Hematopoietic multipotent progenitor cell treated with erythropoietin and hydrocortisone succinate and interleukin-3 and kit ligand, for 17 days (in vitro differentiated cells): ENCODE measurements around the gene ADI1.
"Not testable (repeated sequence)": the region's sequence is repeated elsewhere in the genome, so short reads cannot be mapped to it uniquely, and the experiment has no call there.

Experiments
- DNase-seq: peaks from one replicate; pipeline ENCODE4 v3.0.0-alpha.2; 2015; ENCODE audit warnings: low spot score

The ADI1 gene

GRCh38 chr2:3493615-3494007 lies 25.7 kb downstream of the ADI1 start:
- DNase-seq = no peak

- DNase-seq = no peak
Observed at GRCh38 chr2:3492951-3493614, 26.2 kb downstream of the ADI1 start.

DNA sequence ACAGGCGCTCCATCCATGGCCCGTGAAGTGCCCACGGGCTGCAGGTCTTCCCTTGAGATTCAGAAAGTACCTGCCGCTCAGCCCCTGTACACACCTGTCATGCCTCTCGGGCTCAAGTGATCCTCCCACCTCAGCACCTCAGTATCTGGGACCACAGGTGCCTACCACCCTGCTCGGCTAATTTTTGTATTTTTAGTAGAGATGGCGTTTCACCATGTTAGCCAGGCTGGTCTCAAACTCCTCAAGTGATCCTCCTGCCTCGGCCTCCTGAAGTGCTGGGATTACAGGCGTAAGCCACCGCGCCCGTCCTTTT lies 26.9 kb downstream of the ADI1 start:
- not testable (repeated sequence) for DNase-seq

DNA sequence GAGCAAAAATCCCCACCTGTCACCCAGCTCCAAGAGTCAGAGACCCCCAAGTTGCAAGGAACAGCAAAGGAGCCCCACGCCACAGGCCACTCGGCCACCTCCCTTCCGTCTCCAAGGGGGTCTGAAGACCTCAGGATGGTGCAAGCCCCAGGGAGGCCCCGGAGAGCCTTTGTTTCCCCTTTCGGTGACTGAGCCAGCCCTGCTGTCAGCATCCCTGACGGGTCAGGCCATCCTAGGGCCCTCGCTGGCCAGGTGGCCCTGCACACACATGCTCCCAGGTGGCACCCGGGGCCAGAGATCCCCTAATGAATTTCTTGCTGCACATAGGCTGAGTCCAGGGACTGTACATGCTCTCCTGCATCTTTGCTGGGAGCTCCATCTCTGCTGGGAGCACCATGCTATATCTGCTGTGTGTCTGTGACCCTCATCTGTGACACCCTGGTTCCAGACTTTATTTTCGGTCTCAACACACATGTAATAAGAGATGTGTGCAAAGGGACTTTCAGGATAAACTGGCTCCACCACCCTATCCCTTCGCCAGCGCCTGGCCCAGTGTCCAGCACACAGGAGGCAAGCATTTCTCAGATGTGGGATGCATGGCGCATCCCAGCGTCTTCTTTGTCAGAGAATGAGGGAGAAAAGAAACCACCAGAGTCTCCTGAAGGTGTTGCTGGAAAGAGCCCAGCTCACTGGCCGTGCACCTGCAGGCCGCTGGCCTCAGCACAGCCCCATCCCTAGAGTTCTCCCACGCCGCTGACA lies 27.4 kb downstream of the ADI1 start:
- no peak for DNase-seq

GRCh38 chr2:3491306-3491705 lies 28.0 kb downstream of the ADI1 start:
- DNase-seq = no peak

GRCh38 chr2:3490191-3491170 lies 28.9 kb downstream of the ADI1 start:
- no peak for DNase-seq

DNA sequence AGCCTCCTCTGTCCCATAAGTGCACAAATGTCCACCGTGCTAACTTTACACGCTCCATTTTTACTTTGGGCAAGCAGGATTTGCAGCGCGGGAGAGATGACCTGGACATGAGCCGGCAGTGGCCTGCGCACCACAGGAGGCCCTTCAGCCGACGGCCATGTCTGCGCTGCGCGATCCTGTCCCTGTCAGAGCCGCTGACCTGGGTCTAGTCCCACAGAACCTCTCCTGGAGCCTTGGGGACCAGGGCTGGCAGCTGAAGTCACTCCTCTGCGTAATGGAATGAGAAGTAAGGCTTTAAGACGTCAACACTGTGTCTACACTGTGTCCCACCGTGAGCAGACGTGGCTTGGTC lies 29.6 kb downstream of the ADI1 start:
- DNase-seq = no peak

GRCh38 chr2:3488855-3489763 lies 30.2 kb downstream of the ADI1 start:
- no peak for DNase-seq

DNA sequence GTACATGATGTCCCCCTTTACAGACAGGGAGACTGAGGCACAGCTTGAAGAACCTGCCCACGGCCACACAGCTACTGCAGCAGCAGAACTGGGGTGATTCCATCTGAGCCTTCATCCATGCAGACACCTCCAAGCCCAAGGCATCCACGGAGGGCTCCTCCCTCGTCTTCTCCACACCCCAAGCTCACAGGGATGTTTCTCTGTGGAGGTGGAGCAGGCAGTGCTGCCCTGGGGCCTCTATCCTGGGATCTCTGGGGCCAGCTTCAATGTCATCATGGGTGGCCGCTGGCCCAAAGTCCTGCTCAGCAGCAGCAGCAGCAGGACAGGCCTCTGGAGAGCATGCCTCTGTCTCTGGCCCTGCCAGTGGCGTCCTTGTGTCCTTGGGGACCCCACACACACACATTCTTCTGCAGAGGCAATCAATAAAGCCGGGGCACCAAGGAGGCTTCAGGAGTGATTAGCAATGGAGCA lies 31.2 kb downstream of the ADI1 start:
- no peak for DNase-seq

DNA sequence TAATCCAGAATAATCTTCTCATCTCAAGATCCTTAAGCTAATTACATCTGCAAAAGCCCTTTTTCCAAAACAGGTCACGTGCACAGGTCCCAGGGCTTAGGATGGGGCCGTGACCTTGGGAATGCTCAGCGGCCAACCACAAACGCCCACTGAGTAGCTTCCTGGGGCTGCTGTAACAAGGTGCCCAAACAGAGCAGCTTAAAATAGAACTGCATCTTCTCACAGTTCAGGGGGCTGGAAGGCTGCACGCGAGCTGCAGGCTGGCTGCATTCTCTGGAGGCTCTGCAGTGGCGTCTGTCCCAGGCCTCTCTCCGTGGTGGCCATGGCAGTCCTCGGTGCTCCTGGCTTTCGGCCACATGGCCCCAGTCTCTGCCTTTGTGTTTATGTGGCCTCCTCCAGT lies 31.9 kb downstream of the ADI1 start:
- DNase-seq = no peak

DNA sequence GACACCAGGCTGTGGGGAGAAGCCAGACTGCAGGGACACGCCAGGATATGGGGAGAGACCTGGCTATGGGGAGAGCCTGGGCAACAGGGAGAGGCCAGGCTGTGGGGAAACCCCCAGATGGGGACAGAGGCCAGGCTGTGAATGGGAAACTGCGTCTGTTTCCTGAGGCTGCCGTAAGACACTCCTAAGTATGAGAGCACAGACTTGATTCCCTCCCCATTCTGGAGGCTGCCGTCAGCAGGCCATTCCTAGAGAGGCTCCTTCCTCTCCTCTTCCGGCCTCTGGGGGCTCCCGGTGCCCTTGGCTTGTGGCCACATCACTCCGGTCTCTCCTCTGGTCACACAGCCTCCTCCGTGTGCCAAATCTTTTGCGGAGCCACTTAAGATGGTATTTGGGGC lies 32.3 kb downstream of the ADI1 start:
- no peak for DNase-seq

- no peak for DNase-seq
Observed at GRCh38 chr2:3486047-3487027, 33.0 kb downstream of the ADI1 start.

GRCh38 chr2:3485166-3485565 lies 34.2 kb downstream of the ADI1 start:
- DNase-seq = no peak

GRCh38 chr2:3483986-3484960 lies 35.1 kb downstream of the ADI1 start:
- DNase-seq = no peak

- no peak for DNase-seq
Observed at GRCh38 chr2:3483227-3483985, 35.9 kb downstream of the ADI1 start.

- no peak for DNase-seq
Observed at GRCh38 chr2:3482363-3482821, 36.9 kb downstream of the ADI1 start.

DNA sequence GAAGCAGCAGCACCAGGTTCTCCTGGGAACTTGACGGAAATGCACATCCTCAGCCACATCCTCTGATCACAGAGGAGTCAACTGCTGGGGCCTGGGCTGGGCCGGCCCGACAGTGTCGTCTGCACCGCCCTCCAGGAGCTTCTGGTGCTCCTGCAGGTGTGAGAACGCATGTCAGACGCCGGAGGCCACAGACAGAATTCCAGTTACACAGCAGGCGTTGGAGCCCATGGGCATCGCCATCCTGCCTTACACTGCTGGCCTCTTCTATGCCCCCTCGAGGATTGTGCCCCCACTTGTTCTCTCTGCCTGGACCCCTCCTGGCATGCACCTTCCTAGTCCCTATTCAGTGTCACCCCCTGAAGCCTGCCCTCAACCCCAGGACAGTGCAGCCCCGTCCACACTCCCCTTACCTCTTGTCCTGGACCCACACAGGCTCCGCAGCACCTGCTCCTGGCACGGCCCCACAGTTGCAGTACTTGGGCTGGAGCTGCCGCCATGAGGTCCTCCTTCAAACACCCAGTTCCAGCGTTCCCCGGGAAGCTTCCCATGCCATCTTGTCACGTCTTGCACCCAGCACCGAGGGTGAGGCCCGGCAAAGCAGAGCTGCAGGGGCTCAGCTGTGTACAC lies 37.5 kb downstream of the ADI1 start:
- no peak for DNase-seq

DNA sequence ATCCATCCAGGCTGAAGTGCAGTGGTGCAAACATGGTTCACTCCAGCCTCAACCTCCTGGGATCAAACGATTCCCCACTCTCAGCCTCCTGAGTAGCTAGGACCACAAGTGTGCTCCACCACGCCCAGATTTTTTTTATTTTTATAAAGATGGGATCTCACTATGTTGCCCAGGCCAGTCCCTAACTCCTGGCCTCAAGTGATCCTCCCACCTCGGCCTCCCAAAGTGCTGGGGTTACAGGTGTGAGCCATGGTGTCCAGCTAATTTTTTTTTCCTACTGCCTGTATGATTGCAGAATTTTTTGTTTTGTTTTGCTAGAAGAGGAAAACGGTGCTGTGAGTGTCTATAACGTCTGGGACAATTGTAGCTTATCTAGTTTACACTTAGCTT lies 38.3 kb downstream of the ADI1 start:
- DNase-seq = no peak
